NT2/D1 (cell line): ENCODE data around the gene PLXNC1.

Source experiments
- SUZ12 ChIP-seq: IDR thresholded peaks from 2 replicates; pipeline ENCODE4 v1.6.1; 2011; ENCODE audit not compliant: insufficient read length, insufficient read depth; ENCODE audit errors: extremely low read depth
- YY1 ChIP-seq: IDR thresholded peaks from 2 replicates; pipeline ENCODE4 v1.6.1; 2011; ENCODE audit not compliant: insufficient read length, insufficient read depth

GRCh38 chr12:94147991-94148738 is at the start of gene PLXNC1:
- TF ChIP-seq SUZ12 (no peak), YY1 (no peak)
